Activated CD4-positive, alpha-beta T cell treated with anti-CD3 and anti-CD28 coated beads for 36 hours (primary cell): ENCODE results near the gene LSM12. TPM values are rescaled to one million over a fixed set of nuclear protein-coding genes. Genes with fewer than 3 reads are reported as not detected.
"Not testable (repeated sequence)": the region's sequence is repeated elsewhere in the genome, so short reads cannot be mapped to it uniquely, and the experiment has no call there.

Experiments used
- ATAC-seq: fragments of 200-7000 bp; cut with Tn5 transposase; one replicate; pipeline ENCODE4 v1.10.0; 2021; ENCODE audit warnings: mild to moderate bottlenecking, moderate library complexity
- CTCF ChIA-PET: fragments of 350-600 bp; sonication (Branson Sonifier 250); formaldehyde crosslinking; loops from one replicate; lab custom pipeline; 2021; ENCODE audit warnings: antibody characterized with exemption; lab: Charles Lee
- POLR2A ChIA-PET: fragments of 350-600 bp; sonication (Branson Sonifier 250); formaldehyde crosslinking; loops from one replicate; lab custom pipeline; 2021; ENCODE audit warnings: antibody characterized with exemption, inconsistent platforms; lab: Charles Lee
- DNase-seq: peaks from one replicate; pipeline ENCODE4 v3.0.0-alpha.2; 2020
- H3K27ac Mint-ChIP-seq: one replicate; pipeline ENCODE4 v1.8.0; 2021; ENCODE audit warnings: mixed read lengths
- H3K27me3 Mint-ChIP-seq: one replicate; pipeline ENCODE4 v1.8.0; 2021; ENCODE audit warnings: mixed read lengths
- H3K36me3 Mint-ChIP-seq: one replicate; pipeline ENCODE4 v1.8.0; 2021; ENCODE audit warnings: low read depth, mixed read lengths
- H3K4me1 Mint-ChIP-seq: one replicate; pipeline ENCODE4 v1.8.0; 2021; ENCODE audit warnings: mixed read lengths
- H3K4me3 Mint-ChIP-seq: one replicate; pipeline ENCODE4 v1.8.0; 2021; ENCODE audit warnings: mild to moderate bottlenecking, moderate library complexity, mixed read lengths
- H3K9me3 Mint-ChIP-seq: one replicate; pipeline ENCODE4 v1.8.0; 2021; ENCODE audit warnings: low read depth, mixed read lengths
- intact Hi-C, 2 experiments: fragments of 100-400 bp; cut with DNase I in 1 of 2; cut with micrococcal nuclease in 1 of 2; formaldehyde crosslinking; loops; one replicate each; pipeline versions ENCODE4 v1.14.2 to v1.15.1; 2022 to 2024; cut with DNase I, micrococcal nuclease
- total RNA-seq, 2 experiments: library from RNA; stranded (reverse); gene quantifications; one replicate each; pipeline ENCODE4 v1.2.3, GENCODE V29; 2021

Gene LSM12
- total RNA-seq, 2 experiments from 2014 or later = 93.1 to 102 TPM

GRCh38 chr17:44059101-44059892 lies 7.2 kb downstream of the LSM12 start:
- ATAC-seq (no peak), DNase-seq (no peak)
- Mint-ChIP-seq H3K4me1 (peaks cover 38% of the 10 kb centered on the region), H3K27ac (no peak overlapping the region), H3K4me3 (no peak overlapping the region), H3K36me3 (peaks cover 58% of the 10 kb centered on the region), H3K9me3 (no peaks in the 10 kb centered on the region), H3K27me3 (no peaks in the 10 kb centered on the region)
- CTCF ChIA-PET = interaction anchor here (0.6 to 2.5 kb wide), 7 partner anchors 9 to 181 kb away, joined by 3 to 17 read pairs (median 3); no protein-coding TSS in a partner anchor
- POLR2A ChIA-PET = interaction anchor here (1.5 kb wide), 1 partner anchor 10 kb away, joined by 11 read pairs; no protein-coding TSS in a partner anchor
- intact Hi-C loops = no loop called here

GRCh38 chr17:44053125-44053872 lies 13.2 kb downstream of the LSM12 start:
- DNase-seq = no peak
- no peaks in the 10 kb centered on the region for H3K9me3 Mint-ChIP-seq
- peak overlapping the region; percentile 26 for H3K27ac Mint-ChIP-seq
- intact Hi-C loops = no loop called here
- H3K4me1 Mint-ChIP-seq = peaks cover 8% of the 10 kb centered on the region
- H3K4me3 Mint-ChIP-seq = no peak overlapping the region
- ATAC-seq = no peak
- no peaks in the 10 kb centered on the region for H3K27me3 Mint-ChIP-seq
- H3K36me3 Mint-ChIP-seq = peaks cover 41% of the 10 kb centered on the region
- ChIA-PET POLR2A (interaction anchor here (0.6 to 0.7 kb wide), 2 partner anchors 813 to 1008 kb away, joined by 3 to 4 read pairs; no protein-coding TSS in a partner anchor), CTCF (interaction anchor here (0.6 kb wide), 1 partner anchor 312 kb away, joined by 3 read pairs; no protein-coding TSS in a partner anchor)

GRCh38 chr17:44049294-44050060 lies 17.0 kb downstream of the LSM12 start:
- H3K4me3 Mint-ChIP-seq = no peak overlapping the region
- H3K36me3 Mint-ChIP-seq = peaks cover 39% of the 10 kb centered on the region
- no peak overlapping the region for H3K27ac Mint-ChIP-seq
- ATAC-seq (no peak), DNase-seq (no peak)
- ChIA-PET POLR2A (no interaction called here), CTCF (interaction anchor here (0.6 to 2.2 kb wide), 6 partner anchors 8 to 119 kb away, joined by 3 to 11 read pairs (median 4); no protein-coding TSS in a partner anchor)
- no peaks in the 10 kb centered on the region for H3K27me3 Mint-ChIP-seq
- H3K9me3 Mint-ChIP-seq = no peaks in the 10 kb centered on the region
- peaks cover 7% of the 10 kb centered on the region for H3K4me1 Mint-ChIP-seq
- intact Hi-C loops = no loop called here

GRCh38 chr17:44046893-44047292 lies 19.6 kb downstream of the LSM12 start:
- H3K4me3 Mint-ChIP-seq, POLR2A ChIA-PET, DNase-seq, ATAC-seq, H3K27ac Mint-ChIP-seq, H3K9me3 Mint-ChIP-seq, intact Hi-C loops, H3K4me1 Mint-ChIP-seq, CTCF ChIA-PET, H3K27me3 Mint-ChIP-seq: not testable (repeated sequence)
- H3K36me3 Mint-ChIP-seq = peaks cover 17% of the 10 kb centered on the region

GRCh38 chr17:44045486-44045885 lies 21.0 kb downstream of the LSM12 start:
- no peak for ATAC-seq
- Mint-ChIP-seq H3K27ac (no peak overlapping the region), H3K4me1 (peaks cover 6% of the 10 kb centered on the region), H3K9me3 (no peaks in the 10 kb centered on the region), H3K27me3 (no peaks in the 10 kb centered on the region), H3K36me3 (peaks cover 18% of the 10 kb centered on the region), H3K4me3 (no peak overlapping the region)
- ChIA-PET POLR2A (interaction anchor here (0.7 kb wide), 1 partner anchor 1142 kb away, joined by 3 read pairs; no protein-coding TSS in a partner anchor), CTCF (interaction anchor here (0.9 kb wide), 1 partner anchor 101 kb away, joined by 3 read pairs; no protein-coding TSS in a partner anchor)
- intact Hi-C loops = no loop called here
- DNase-seq = no peak

- peaks cover 21% of the 10 kb centered on the region for H3K36me3 Mint-ChIP-seq
- no peaks in the 10 kb centered on the region for H3K27me3 Mint-ChIP-seq
- peaks cover 9% of the 10 kb centered on the region for H3K4me1 Mint-ChIP-seq
- no peak overlapping the region for H3K4me3 Mint-ChIP-seq
- CTCF ChIA-PET = interaction anchor here (0.8 to 3.9 kb wide), 4 partner anchors 12 to 574 kb away, joined by 4 to 17 read pairs (median 8); no protein-coding TSS in a partner anchor
- no peaks in the 10 kb centered on the region for H3K9me3 Mint-ChIP-seq
- H3K27ac Mint-ChIP-seq = no peak overlapping the region
- DNase-seq = no peak
- intact Hi-C loops = no loop called here
- POLR2A ChIA-PET = interaction anchor here (0.6 to 0.9 kb wide), 2 partner anchors 103 to 124 kb away, joined by 3 to 5 read pairs; no protein-coding TSS in a partner anchor
- ATAC-seq = no peak
Observed at GRCh38 chr17:44044071-44044470, 22.4 kb downstream of the LSM12 start.

GRCh38 chr17:44043272-44043696 lies 23.2 kb downstream of the LSM12 start:
- ChIA-PET CTCF (interaction anchor here (0.6 to 3.9 kb wide), 5 partner anchors 11 to 125 kb away, joined by 3 to 25 read pairs (median 11); no protein-coding TSS in a partner anchor), POLR2A (interaction anchor here (0.6 to 0.9 kb wide), 2 partner anchors 104 to 125 kb away, joined by 3 to 5 read pairs; no protein-coding TSS in a partner anchor)
- no peaks in the 10 kb centered on the region for H3K27me3 Mint-ChIP-seq
- no peak overlapping the region for H3K27ac Mint-ChIP-seq
- no peak for ATAC-seq
- intact Hi-C loops = no loop called here
- peaks cover 20% of the 10 kb centered on the region for H3K36me3 Mint-ChIP-seq
- H3K4me1 Mint-ChIP-seq = peaks cover 9% of the 10 kb centered on the region
- H3K4me3 Mint-ChIP-seq = no peak overlapping the region
- no peaks in the 10 kb centered on the region for H3K9me3 Mint-ChIP-seq
- DNase-seq = no peak

- Mint-ChIP-seq H3K4me3 (no peak overlapping the region), H3K4me1 (peaks cover 9% of the 10 kb centered on the region), H3K36me3 (peaks cover 29% of the 10 kb centered on the region), H3K9me3 (no peaks in the 10 kb centered on the region), H3K27ac (peak overlapping the region; percentile 6), H3K27me3 (no peaks in the 10 kb centered on the region)
- CTCF ChIA-PET = interaction anchor here (0.6 to 1.8 kb wide), 4 partner anchors 31 to 160 kb away, joined by 3 to 5 read pairs (median 4); no protein-coding TSS in a partner anchor
- intact Hi-C loops = no loop called here
- DNase-seq = no peak
- POLR2A ChIA-PET = no interaction called here
- ATAC-seq = no peak
Observed at GRCh38 chr17:44039829-44040635, 26.4 kb downstream of the LSM12 start.

- Mint-ChIP-seq H3K27ac (no peak overlapping the region), H3K36me3 (peaks cover 35% of the 10 kb centered on the region), H3K4me3 (no peak overlapping the region), H3K27me3 (no peaks in the 10 kb centered on the region), H3K9me3 (no peaks in the 10 kb centered on the region), H3K4me1 (peaks cover 14% of the 10 kb centered on the region)
- ATAC-seq (no peak), DNase-seq (no peak)
- POLR2A ChIA-PET = interaction anchor here (0.6 kb wide), 1 partner anchor 530 kb away, joined by 5 read pairs; no protein-coding TSS in a partner anchor
- CTCF ChIA-PET = interaction anchor here (1.0 to 1.8 kb wide), 2 partner anchors 14 to 158 kb away, joined by 3 to 5 read pairs; no protein-coding TSS in a partner anchor
- intact Hi-C loops = no loop called here
Observed at GRCh38 chr17:44038604-44039011, 27.9 kb downstream of the LSM12 start.

GRCh38 chr17:44037471-44037870 lies 29.0 kb downstream of the LSM12 start:
- H3K36me3 Mint-ChIP-seq = peaks cover 41% of the 10 kb centered on the region
- H3K27me3 Mint-ChIP-seq = no peaks in the 10 kb centered on the region
- peaks cover 14% of the 10 kb centered on the region for H3K4me1 Mint-ChIP-seq
- no peak overlapping the region for H3K4me3 Mint-ChIP-seq
- intact Hi-C loops = no loop called here
- ChIA-PET CTCF (no interaction called here), POLR2A (no interaction called here)
- H3K9me3 Mint-ChIP-seq = no peaks in the 10 kb centered on the region
- ATAC-seq (no peak), DNase-seq (no peak)
- no peak overlapping the region for H3K27ac Mint-ChIP-seq
